Measurements from ENCODE around the gene PCSK1. TPM values are rescaled to one million over a fixed set of nuclear protein-coding genes. Genes with fewer than 3 reads are reported as not detected.

PCSK1 gene
- polyA plus RNA-seq, 3 donors, result not detected

DNA sequence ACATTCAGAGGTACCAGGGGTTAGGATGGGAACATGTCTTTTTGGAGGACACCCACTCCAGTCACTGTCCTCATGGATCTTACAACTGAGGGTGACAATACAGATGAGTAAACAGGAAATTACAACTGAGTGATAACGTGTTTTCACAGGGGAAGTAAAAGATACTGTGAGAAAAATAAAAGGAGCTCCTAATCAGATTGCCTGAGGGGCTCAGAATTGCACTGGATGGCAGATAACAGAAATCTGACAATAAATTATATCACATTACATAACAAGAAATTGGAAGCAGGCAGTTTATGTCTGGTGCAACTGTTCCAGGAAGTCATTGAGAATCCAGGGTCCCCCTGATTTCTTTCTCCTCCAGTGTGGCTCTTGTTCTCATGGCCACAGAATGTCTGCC is 40.1 kb upstream of the PCSK1 start:
- H3K36me3 ChIP-seq (replicated peaks in 1 of 2; ENCODE audit: control insufficient read depth in 1 of 2, insufficient read depth in 2 of 2, low read length in 2 of 2), result no peaks in the 10 kb centered on the region
- intact Hi-C loops (cut with micrococcal nuclease), result no loop called here
- H3K4me3 ChIP-seq (replicated peaks in 1 of 3; ENCODE audit: low read depth in 2 of 3, low read length in 3 of 3), result no peak overlapping the region
- H4K20me1 ChIP-seq (ENCODE audit: insufficient read depth, low read length), result no peaks in the 10 kb centered on the region
- no CpG with 5 or more reads among the region's 1 CpG for WGBS (ENCODE audit: insufficient coverage)
- no peak overlapping the region for H3K4me3 Mint-ChIP-seq
- no peak overlapping the region for H2AFZ ChIP-seq (ENCODE audit: insufficient read depth, low read depth, low read length, poor library complexity, severe bottlenecking)
- TF ChIP-seq, protein P1, sequence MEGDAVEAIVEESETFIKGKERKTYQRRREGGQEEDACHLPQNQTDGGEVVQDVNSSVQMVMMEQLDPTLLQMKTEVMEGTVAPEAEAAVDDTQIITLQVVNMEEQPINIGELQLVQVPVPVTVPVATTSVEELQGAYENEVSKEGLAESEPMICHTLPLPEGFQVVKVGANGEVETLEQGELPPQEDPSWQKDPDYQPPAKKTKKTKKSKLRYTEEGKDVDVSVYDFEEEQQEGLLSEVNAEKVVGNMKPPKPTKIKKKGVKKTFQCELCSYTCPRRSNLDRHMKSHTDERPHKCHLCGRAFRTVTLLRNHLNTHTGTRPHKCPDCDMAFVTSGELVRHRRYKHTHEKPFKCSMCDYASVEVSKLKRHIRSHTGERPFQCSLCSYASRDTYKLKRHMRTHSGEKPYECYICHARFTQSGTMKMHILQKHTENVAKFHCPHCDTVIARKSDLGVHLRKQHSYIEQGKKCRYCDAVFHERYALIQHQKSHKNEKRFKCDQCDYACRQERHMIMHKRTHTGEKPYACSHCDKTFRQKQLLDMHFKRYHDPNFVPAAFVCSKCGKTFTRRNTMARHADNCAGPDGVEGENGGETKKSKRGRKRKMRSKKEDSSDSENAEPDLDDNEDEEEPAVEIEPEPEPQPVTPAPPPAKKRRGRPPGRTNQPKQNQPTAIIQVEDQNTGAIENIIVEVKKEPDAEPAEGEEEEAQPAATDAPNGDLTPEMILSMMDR (IDR thresholded peaks at IDR 0.05), result no peak
- no peaks in the 10 kb centered on the region for H3K4me1 Mint-ChIP-seq
- no peak overlapping the region for H3K27ac Mint-ChIP-seq
- peaks cover 0 to 6% (median 5%) of the 10 kb centered on the region in 3 donors for H3K27me3 Mint-ChIP-seq (ENCODE audit: low read depth in 3 of 3)
- no peaks in the 10 kb centered on the region for H3K36me3 Mint-ChIP-seq
- no peaks in the 10 kb centered on the region for H3K9me3 ChIP-seq (replicated peaks in 1 of 2; ENCODE audit: control insufficient read depth in 1 of 2, insufficient read depth in 1 of 2, low read length in 2 of 2)
- no peak overlapping the region for H3K9ac ChIP-seq (ENCODE audit: insufficient read depth, low read length, poor library complexity, severe bottlenecking)
- H3K79me2 ChIP-seq (ENCODE audit: insufficient read depth, low read length), result no peaks in the 10 kb centered on the region
- no peak for DNase-seq
- H3K27ac ChIP-seq (ENCODE audit: low read depth in 1 of 2, low read length in 2 of 2), result no peak overlapping the region
- no peaks in the 10 kb centered on the region for H3K27me3 ChIP-seq (ENCODE audit: control insufficient read depth in 2 of 2, insufficient read depth in 2 of 2, low read length in 2 of 2)
- no peak overlapping the region for H3K4me2 ChIP-seq (replicated peaks; ENCODE audit: extremely low read depth, low read length, poor library complexity, severe bottlenecking)
- no peaks in the 10 kb centered on the region for H3K9me3 Mint-ChIP-seq
- no peaks in the 10 kb centered on the region for H3K4me1 ChIP-seq (ENCODE audit: control insufficient read depth in 1 of 2, insufficient read depth in 2 of 2, low read length in 2 of 2)

DNA sequence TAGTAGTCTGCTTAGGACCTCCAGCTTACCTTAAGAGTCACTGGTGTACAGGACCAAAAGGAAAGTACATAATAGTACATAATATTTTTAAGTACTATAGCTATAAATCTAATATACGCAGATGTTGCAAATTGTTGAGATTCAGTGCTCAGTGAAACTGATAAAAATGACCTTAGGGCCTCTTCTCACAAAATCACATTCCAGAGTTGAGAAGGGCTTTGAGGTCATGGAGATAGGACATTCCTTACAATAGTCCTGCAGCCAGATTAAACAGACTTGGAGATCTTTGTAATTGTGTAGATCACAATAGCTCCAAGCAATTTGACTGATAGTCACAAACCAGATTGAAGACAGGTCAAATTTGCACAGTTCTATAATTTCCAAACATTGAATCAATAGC is 37.7 kb upstream of the PCSK1 start:
- Histone ChIP-seq H4K20me1 (ENCODE audit: insufficient read depth, low read length) (no peaks in the 10 kb centered on the region), H3K4me1 (ENCODE audit: control insufficient read depth in 1 of 2, insufficient read depth in 2 of 2, low read length in 2 of 2) (no peaks in the 10 kb centered on the region), H3K79me2 (ENCODE audit: insufficient read depth, low read length) (no peaks in the 10 kb centered on the region), H3K27me3 (ENCODE audit: control insufficient read depth in 2 of 2, insufficient read depth in 2 of 2, low read length in 2 of 2) (no peaks in the 10 kb centered on the region), H3K9me3 (replicated peaks in 1 of 2; ENCODE audit: control insufficient read depth in 1 of 2, insufficient read depth in 1 of 2, low read length in 2 of 2) (no peaks in the 10 kb centered on the region), H3K4me2 (replicated peaks; ENCODE audit: extremely low read depth, low read length, poor library complexity, severe bottlenecking) (no peak overlapping the region), H3K4me3 (replicated peaks in 1 of 3; ENCODE audit: low read depth in 2 of 3, low read length in 3 of 3) (no peak overlapping the region), H3K27ac (ENCODE audit: low read depth in 1 of 2, low read length in 2 of 2) (no peak overlapping the region), H2AFZ (ENCODE audit: insufficient read depth, low read depth, low read length, poor library complexity, severe bottlenecking) (no peak overlapping the region), H3K36me3 (replicated peaks in 1 of 2; ENCODE audit: control insufficient read depth in 1 of 2, insufficient read depth in 2 of 2, low read length in 2 of 2) (no peaks in the 10 kb centered on the region), H3K9ac (ENCODE audit: insufficient read depth, low read length, poor library complexity, severe bottlenecking) (no peak overlapping the region)
- no peaks in the 10 kb centered on the region for H3K4me1 Mint-ChIP-seq
- H3K27ac Mint-ChIP-seq, result no peak overlapping the region
- TF ChIP-seq, protein P1 (IDR thresholded peaks at IDR 0.05), result no peak
- DNase-seq, result no peak
- no peaks in the 10 kb centered on the region for H3K36me3 Mint-ChIP-seq
- intact Hi-C loops (cut with micrococcal nuclease), result no loop called here
- no peak overlapping the region for H3K4me3 Mint-ChIP-seq
- no CpG with 5 or more reads among the region's 1 CpG for WGBS (ENCODE audit: insufficient coverage)
- peaks cover 3 to 6% (median 5%) of the 10 kb centered on the region in 3 donors for H3K27me3 Mint-ChIP-seq (ENCODE audit: low read depth in 3 of 3)
- peaks cover 0 to 2% (median 0%) of the 10 kb centered on the region in 7 donors for H3K9me3 Mint-ChIP-seq

Data from CD14-positive monocyte (primary cell).